ENCODE results near the gene CLEC16A. TPM values are rescaled to one million over a fixed set of nuclear protein-coding genes. Genes with fewer than 3 reads are reported as not detected.
A peak's percentile ranks its signal among the peaks of the same experiment; 100 is the strongest.

The CLEC16A gene
- total RNA-seq, 3 donors from 2014 or later = 20.0 to 35.3 (median 33.1) TPM

- TF ChIP-seq POLR2A (IDR thresholded peaks at IDR 0.05) = no peak
- no peak for TF ChIP-seq CTCF (IDR thresholded peaks at IDR 0.05)
- no peak for TF ChIP-seq POLR2AphosphoS5 (IDR thresholded peaks at IDR 0.05)
- Histone ChIP-seq H3K36me3 (no peaks in the 10 kb centered on the region), H3K9me3 (peaks cover 12 to 16% of the 10 kb centered on the region in 2 donors), H3K4me1 (no peaks in the 10 kb centered on the region), H3K27me3 (no peaks in the 10 kb centered on the region), H3K27ac (peak overlapping the region in 1 of 2 donors; percentile 75), H3K4me3 (no peak overlapping the region)
- intact Hi-C loops (cut with DNase I; ENCODE audit: low total_unique reads) = no loop called here
- no peak for DNase-seq (ENCODE audit: low spot score in 2 of 2)
These were observed 267.8 kb downstream of the CLEC16A start for GRCh38 chr16:11211977-11212797.

- H3K4me1 ChIP-seq = no peaks in the 10 kb centered on the region
- intact Hi-C loops (cut with DNase I; ENCODE audit: low total_unique reads) = no loop called here
- TF ChIP-seq POLR2AphosphoS5 (IDR thresholded peaks at IDR 0.05) (peak in 2 of 3 donors; percentile 20 to 39), POLR2A (IDR thresholded peaks at IDR 0.05) (no peak)
- peak overlapping the region in 1 of 2 donors; percentile 75 for H3K27ac ChIP-seq
- no peak overlapping the region for H3K4me3 ChIP-seq
- H3K36me3 ChIP-seq = no peaks in the 10 kb centered on the region
- H3K27me3 ChIP-seq = no peaks in the 10 kb centered on the region
- no peak for DNase-seq (ENCODE audit: low spot score in 2 of 2)
- H3K9me3 ChIP-seq = peaks cover 12% of the 10 kb centered on the region in 2 donors
These were observed 268.4 kb downstream of the CLEC16A start for GRCh38 chr16:11212798-11213196.

- peaks cover 12 to 14% of the 10 kb centered on the region in 2 donors for H3K9me3 ChIP-seq
- no peak for DNase-seq (ENCODE audit: low spot score in 2 of 2)
- H3K4me1 ChIP-seq = no peaks in the 10 kb centered on the region
- no peak overlapping the region for H3K4me3 ChIP-seq
- H3K27me3 ChIP-seq = no peaks in the 10 kb centered on the region
- intact Hi-C loops (cut with DNase I; ENCODE audit: low total_unique reads) = no loop called here
- no peak for TF ChIP-seq POLR2A (IDR thresholded peaks at IDR 0.05)
- no peak for TF ChIP-seq CTCF (IDR thresholded peaks at IDR 0.05)
- TF ChIP-seq POLR2AphosphoS5 (IDR thresholded peaks at IDR 0.05) = no peak
- H3K36me3 ChIP-seq = no peaks in the 10 kb centered on the region
- H3K27ac ChIP-seq = peak overlapping the region in 1 of 2 donors; percentile 75
These were observed 269.0 kb downstream of the CLEC16A start for GRCh38 chr16:11213373-11213772.

- H3K9me3 ChIP-seq = peaks cover 12 to 18% of the 10 kb centered on the region in 2 donors
- DNase-seq (ENCODE audit: low spot score in 2 of 2) = no peak
- no peak for TF ChIP-seq CTCF (IDR thresholded peaks at IDR 0.05)
- no peak for TF ChIP-seq POLR2AphosphoS5 (IDR thresholded peaks at IDR 0.05)
- no peak for TF ChIP-seq POLR2A (IDR thresholded peaks at IDR 0.05)
- H3K4me1 ChIP-seq = no peaks in the 10 kb centered on the region
- H3K27me3 ChIP-seq = no peaks in the 10 kb centered on the region
- peak overlapping the region in 1 of 2 donors; percentile 75 for H3K27ac ChIP-seq
- intact Hi-C loops (cut with DNase I; ENCODE audit: low total_unique reads) = no loop called here
- H3K36me3 ChIP-seq = no peaks in the 10 kb centered on the region
- no peak overlapping the region for H3K4me3 ChIP-seq
These were observed 269.4 kb downstream of the CLEC16A start for GRCh38 chr16:11213799-11214198.

- Histone ChIP-seq H3K4me1 (no peaks in the 10 kb centered on the region), H3K27me3 (no peaks in the 10 kb centered on the region), H3K27ac (no peak overlapping the region), H3K36me3 (no peaks in the 10 kb centered on the region), H3K9me3 (peaks cover 12 to 22% of the 10 kb centered on the region in 2 donors), H3K4me3 (no peak overlapping the region)
- intact Hi-C loops (cut with DNase I; ENCODE audit: low total_unique reads) = no loop called here
- TF ChIP-seq POLR2A (IDR thresholded peaks at IDR 0.05) (no peak), CTCF (IDR thresholded peaks at IDR 0.05) (no peak), POLR2AphosphoS5 (IDR thresholded peaks at IDR 0.05) (no peak)
- DNase-seq (ENCODE audit: low spot score in 2 of 2) = no peak
These were observed 271.7 kb downstream of the CLEC16A start for GRCh38 chr16:11215935-11216556.

All from breast epithelium (tissue), 4 donors.